ENCODE measurements around the gene BHLHE40.

Gene BHLHE40

GRCh38 chr3:5022187-5022965, 43.1 kb downstream of the BHLHE40 start:
- no peak for DNase-seq

DNA sequence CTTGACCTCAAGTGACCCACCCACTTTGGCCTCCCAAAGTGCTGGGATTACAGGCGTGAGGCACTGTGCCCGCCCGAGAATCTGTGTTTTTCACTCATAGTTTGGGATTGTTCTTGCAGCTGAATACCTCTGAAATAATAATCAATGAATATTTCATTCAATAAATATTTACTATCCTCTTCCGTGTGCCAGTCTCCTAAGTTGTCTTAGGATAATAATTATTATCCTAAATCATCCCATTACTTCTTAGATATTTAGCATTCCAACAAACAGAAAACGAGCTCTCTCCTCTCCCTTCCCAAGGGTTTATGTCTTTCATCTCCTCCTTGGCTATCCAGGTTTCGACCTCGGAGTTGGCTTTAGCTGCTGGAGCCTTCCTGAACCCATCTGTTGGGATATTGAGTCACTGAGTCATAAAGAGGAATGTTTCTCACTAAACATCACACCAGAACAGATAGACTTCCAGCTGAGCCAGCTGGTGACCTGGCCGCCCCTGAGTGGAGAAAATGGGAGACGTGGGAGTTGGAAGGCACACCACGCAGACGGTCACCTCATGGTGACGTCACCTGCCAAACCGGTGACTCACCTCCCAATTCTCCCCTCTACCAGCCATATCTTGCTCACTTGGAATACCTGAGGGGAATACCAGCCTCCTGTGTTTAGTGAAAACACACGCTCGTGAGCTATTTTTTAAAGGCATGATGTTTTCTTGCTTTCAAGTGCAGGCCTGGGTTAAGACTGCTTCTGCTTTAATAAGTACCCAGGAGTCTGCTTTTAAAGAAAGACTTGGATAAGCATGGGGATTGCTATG, 43.9 kb downstream of the BHLHE40 start:
- no peak for DNase-seq

DNA sequence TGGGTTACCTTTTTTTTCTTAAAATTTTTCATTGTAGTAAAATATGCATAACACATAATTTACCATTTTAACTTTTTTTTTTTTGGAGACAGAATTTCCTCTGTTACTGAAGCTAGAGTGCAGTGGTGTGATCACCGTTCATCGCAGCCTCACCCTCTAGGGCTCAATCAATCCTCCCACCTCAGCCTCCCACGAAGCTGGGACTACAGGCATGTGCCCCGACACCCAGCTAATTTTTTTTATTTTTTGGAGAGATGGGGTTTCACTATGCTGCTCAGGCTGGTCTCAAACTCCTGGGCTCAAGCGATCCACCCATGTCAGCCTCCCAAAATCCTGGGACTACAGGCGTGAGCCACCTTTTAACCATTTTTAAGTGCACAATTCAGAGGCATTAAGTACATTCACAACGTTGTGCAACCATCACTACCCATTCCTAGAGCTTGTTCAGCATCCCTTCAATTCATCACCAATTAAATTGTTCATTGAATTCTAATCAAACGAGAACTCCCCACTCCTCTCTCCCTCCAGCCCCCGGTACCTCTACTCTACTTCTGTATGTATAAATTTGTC, 44.6 kb downstream of the BHLHE40 start:
- no peak for DNase-seq

DNA sequence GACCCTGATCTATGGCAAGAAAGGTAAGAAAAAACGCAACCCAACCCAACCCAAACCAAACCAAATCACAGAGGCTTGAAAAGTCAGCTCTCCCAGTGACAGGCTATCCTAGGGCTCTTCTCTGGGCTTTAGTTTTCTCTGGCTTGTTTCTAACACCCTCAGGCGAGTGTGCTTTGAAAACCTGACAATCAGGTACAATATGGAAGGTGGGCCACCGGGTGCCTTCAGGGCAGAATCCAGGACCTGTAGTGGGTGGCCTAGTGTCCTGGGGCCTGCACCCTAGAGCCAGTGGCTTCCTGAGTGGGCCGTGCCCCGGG, 46.8 kb downstream of the BHLHE40 start:
- no peak for DNase-seq

GRCh38 chr3:5029715-5030114, 50.5 kb downstream of the BHLHE40 start:
- DNase-seq: no peak

DNA sequence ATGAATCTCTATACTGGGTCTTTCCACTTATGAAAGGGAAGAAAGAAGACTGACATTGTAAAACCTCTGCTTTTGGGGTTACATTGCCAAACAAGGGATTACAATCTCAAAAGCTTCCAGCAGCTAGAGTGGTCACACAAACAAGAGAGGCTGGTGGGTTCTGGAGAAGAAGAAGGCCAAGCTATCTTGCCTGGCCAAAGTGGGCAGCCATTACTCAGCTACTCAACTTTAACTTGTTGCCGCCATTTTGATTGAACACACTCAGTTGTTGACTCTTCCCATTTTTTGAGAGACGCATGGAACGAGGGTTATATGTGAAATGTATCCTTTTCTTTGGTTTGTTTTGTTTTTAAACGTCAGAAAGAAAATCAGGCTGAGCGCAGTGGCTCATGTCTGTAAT, 50.9 kb downstream of the BHLHE40 start:
- DNase-seq: no peak

- DNase-seq: no peak
Measured at GRCh38 chr3:5032844-5033243, 53.6 kb downstream of the BHLHE40 start.

Data from NCI-H2029 (cell line).